GM12874 (cell line): ENCODE results near the gene TMEM259.

Experiments used
- CTCF ChIP-seq: IDR thresholded peaks from 2 replicates; pipeline ENCODE4 v1.5.1; 2011; ENCODE audit warnings: low read depth, mild to moderate bottlenecking, control low read depth, low read length, moderate library complexity; ENCODE audit not compliant: insufficient read depth

TMEM259 gene

GRCh38 chr19:1066251-1066747, 45.4 kb upstream of the TMEM259 start:
- no peak for TF ChIP-seq CTCF

GRCh38 chr19:1065606-1066109, 44.7 kb upstream of the TMEM259 start:
- TF ChIP-seq CTCF = no peak

GRCh38 chr19:1064661-1065605, 44.0 kb upstream of the TMEM259 start:
- peak; percentile 95 for TF ChIP-seq CTCF

GRCh38 chr19:1063909-1064660, 43.2 kb upstream of the TMEM259 start:
- TF ChIP-seq CTCF = no peak

GRCh38 chr19:1063030-1063908, 42.3 kb upstream of the TMEM259 start:
- TF ChIP-seq CTCF = no peak

GRCh38 chr19:1062387-1063029, 41.6 kb upstream of the TMEM259 start:
- no peak for TF ChIP-seq CTCF
